ENCODE measurements around the gene BAIAP2. TPM values are rescaled to one million over a fixed set of nuclear protein-coding genes. Genes with fewer than 3 reads are reported as not detected.
"Not testable (repeated sequence)": the region's sequence is repeated elsewhere in the genome, so short reads cannot be mapped to it uniquely, and the experiment has no call there.

BAIAP2 gene
- total RNA-seq, 1 donor from 2014 or later, result 139 TPM

DNA sequence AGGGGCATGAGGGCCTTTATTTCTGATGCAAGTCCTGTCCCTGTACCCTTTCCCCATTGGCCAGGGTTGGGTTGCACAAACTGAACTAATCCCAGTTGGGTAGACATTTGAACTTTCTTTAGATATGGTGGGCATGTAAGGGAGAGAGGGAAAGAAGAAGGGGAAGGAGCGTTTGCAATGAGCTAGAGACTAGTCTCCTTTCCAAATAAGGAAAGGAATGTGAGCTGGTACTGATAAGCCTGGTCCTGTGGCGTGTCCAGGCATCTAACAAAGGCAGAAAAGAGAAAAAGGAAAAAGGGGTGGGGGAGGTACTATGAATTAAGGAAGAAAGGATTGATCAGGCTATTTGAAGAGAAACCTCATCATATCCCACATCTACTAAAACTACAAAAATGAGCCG lies 23.0 kb upstream of the BAIAP2 start:
- ATAC-seq (no peak), DNase-seq (no peak)
- Histone ChIP-seq H3K4me1 (no peaks in the 10 kb centered on the region), H3K36me3 (no peaks in the 10 kb centered on the region), H3K27me3 (no peaks in the 10 kb centered on the region), H3K9me3 (no peaks in the 10 kb centered on the region), H3K4me3 (no peak overlapping the region), H3K27ac (no peak overlapping the region)
- no peak for TF ChIP-seq CTCF (IDR thresholded peaks at IDR 0.05)
- intact Hi-C loops (cut with DNase I), result no loop called here

- intact Hi-C loops (cut with DNase I), result no loop called here
- H3K9me3 ChIP-seq, result no peaks in the 10 kb centered on the region
- no peak overlapping the region for H3K4me3 ChIP-seq
- no peak for TF ChIP-seq CTCF (IDR thresholded peaks at IDR 0.05)
- H3K27me3 ChIP-seq, result no peaks in the 10 kb centered on the region
- ATAC-seq (peak; percentile 23), DNase-seq (peak; percentile 46)
- peaks cover 4% of the 10 kb centered on the region for H3K4me1 ChIP-seq
- no peak overlapping the region for H3K27ac ChIP-seq
- H3K36me3 ChIP-seq, result no peaks in the 10 kb centered on the region
Measured at GRCh38 chr17:81012574-81013447, 22.1 kb upstream of the BAIAP2 start.

GRCh38 chr17:81013642-81014041 lies 21.3 kb upstream of the BAIAP2 start:
- H3K4me1 ChIP-seq, result peaks cover 12% of the 10 kb centered on the region
- no peak for DNase-seq
- H3K4me3 ChIP-seq, result no peak overlapping the region
- ATAC-seq, result no peak
- intact Hi-C loops (cut with DNase I), result no loop called here
- H3K9me3 ChIP-seq, result no peaks in the 10 kb centered on the region
- no peaks in the 10 kb centered on the region for H3K36me3 ChIP-seq
- H3K27ac ChIP-seq, result no peak overlapping the region
- no peaks in the 10 kb centered on the region for H3K27me3 ChIP-seq
- TF ChIP-seq CTCF (IDR thresholded peaks at IDR 0.05), result no peak

DNA sequence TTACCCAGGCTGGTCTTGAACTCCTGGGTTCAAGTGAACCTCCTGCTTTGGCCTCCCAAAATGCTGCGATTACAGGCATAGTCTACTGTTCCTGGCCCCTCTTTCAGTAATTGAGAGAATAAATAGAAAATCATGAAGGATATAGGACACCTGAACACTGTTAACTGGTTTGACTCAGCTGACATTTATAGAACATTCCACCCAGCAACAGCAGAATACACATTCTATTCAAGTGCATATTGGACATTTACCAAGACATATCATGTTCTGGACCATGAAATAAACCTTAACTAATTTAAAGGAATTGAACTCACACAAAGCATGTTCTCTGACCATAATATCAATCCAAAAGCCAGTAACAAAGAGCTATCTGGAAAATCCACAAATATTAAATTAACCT lies 19.8 kb upstream of the BAIAP2 start:
- H3K4me3 ChIP-seq, result no peak overlapping the region
- ATAC-seq (no peak), DNase-seq (no peak)
- H3K9me3 ChIP-seq, result no peaks in the 10 kb centered on the region
- no peak for TF ChIP-seq CTCF (IDR thresholded peaks at IDR 0.05)
- H3K27me3 ChIP-seq, result no peaks in the 10 kb centered on the region
- intact Hi-C loops (cut with DNase I), result no loop called here
- no peak overlapping the region for H3K27ac ChIP-seq
- no peaks in the 10 kb centered on the region for H3K36me3 ChIP-seq
- H3K4me1 ChIP-seq, result peaks cover 19% of the 10 kb centered on the region

DNA sequence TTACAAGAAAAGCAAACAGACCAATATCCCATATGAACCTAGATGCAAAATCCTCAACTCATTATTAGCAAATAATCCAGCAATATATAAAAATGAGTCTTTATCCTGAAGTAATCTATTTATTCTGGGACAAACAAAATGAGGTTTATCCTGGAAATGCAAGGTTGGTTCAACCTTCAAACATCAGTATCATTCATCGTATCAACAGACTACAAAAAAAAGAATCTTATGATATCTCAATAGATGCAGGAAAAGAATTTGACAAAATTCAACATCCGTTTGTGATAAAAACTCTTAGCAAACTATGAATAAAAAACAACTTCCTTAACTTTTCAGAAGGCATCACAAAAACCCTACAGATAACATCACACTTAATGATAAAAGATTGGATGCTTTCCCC lies 18.4 kb upstream of the BAIAP2 start:
- Histone ChIP-seq H3K27me3 (no peaks in the 10 kb centered on the region), H3K9me3 (no peaks in the 10 kb centered on the region), H3K4me1 (peaks cover 33% of the 10 kb centered on the region), H3K4me3 (no peak overlapping the region), H3K27ac (no peak overlapping the region), H3K36me3 (no peaks in the 10 kb centered on the region)
- no peak for TF ChIP-seq CTCF (IDR thresholded peaks at IDR 0.05)
- intact Hi-C loops (cut with DNase I), result no loop called here
- DNase-seq (no peak), ATAC-seq (no peak)

DNA sequence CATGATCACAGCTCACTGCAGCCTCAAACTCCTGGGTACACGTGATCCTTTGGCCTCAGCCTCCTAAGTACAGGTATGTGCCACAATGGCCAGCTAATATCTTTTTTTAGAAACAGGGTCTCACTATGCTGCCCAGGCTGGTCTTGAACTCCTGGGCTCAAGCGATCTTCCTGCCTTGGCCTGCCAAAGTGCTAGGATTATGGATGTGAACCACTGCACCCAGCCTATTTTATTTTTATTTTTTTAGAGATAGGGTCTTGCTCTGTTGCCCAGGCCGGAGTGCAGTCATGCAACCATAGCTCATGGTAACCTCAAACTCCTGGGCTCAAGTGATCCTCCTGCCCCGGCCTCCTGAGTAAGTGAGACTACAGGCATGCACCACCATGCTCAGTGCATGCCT lies 17.6 kb upstream of the BAIAP2 start:
- DNase-seq, result peak; percentile 26
- H3K4me3 ChIP-seq; H3K27me3 ChIP-seq; H3K9me3 ChIP-seq; ATAC-seq; H3K36me3 ChIP-seq; intact Hi-C loops (cut with DNase I): not testable (repeated sequence)
- H3K4me1 ChIP-seq, result peaks cover 36% of the 10 kb centered on the region
- H3K27ac ChIP-seq, result peak overlapping the region; percentile 77
